ELF-1 (cell line): ENCODE results near the gene TTC33.
"Not testable (repeated sequence)": the region's sequence is repeated elsewhere in the genome, so short reads cannot be mapped to it uniquely, and the experiment has no call there.

ENCODE experiments used
- DNase-seq: peaks from one replicate; pipeline ENCODE4 v3.0.0-alpha.2; 2016; ENCODE audit warnings: low read depth, low spot score

Gene TTC33, protein sequence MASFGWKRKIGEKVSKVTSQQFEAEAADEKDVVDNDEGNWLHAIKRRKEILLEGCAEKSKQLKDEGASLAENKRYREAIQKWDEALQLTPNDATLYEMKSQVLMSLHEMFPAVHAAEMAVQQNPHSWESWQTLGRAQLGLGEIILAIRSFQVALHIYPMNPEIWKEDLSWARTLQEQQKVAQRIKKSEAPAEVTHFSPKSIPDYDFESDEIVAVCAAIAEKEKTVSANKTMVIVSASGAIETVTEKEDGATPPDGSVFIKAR

GRCh38 chr5:40755407-40756365 is at the start of gene TTC33:
TSS of gene TTC33 (minus strand) at chr5:40755961. CDS start at chr5:40747018, 8,943 bp downstream.
- DNase-seq = peak; percentile 98

DNA sequence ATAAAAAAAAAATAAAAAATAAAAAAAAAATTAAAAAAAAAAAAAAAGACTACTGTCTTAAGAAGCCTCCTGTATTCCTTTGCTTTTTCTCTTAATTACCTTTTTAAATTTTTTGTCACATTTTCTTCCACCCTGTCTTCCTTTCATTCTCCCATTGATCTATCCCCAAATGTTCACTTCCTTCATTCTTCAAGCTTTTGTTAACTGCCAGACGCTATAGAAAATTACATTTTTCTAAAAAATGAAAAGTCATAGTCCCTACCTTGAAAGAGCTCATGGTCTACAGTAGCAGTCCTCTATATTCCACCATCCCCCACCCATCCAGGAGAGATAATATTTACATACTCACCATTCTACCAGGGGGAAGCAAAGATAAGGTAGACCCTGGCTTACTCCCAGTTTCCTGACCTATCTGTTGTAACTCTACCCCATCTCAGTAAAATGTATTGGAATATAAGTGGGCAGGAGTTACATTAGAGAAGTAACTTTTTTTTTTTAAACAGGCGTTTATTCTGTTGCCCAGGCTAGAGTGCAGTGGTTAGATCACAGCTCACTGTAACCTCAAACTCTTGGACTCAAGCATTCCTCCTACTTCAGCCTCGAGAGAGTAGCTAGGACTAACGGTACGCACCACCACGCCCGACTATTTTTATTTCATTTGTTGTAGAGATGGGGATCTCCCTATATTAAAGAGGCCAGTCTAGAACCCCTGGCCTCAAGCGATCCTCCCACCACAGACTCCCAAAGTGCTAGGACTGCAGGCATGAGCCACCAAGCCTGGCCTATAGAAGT is 46.2 kb upstream of the TTC33 start:
- DNase-seq = no peak

GRCh38 chr5:40799258-40799657 is 43.5 kb upstream of the TTC33 start:
- no peak for DNase-seq

DNA sequence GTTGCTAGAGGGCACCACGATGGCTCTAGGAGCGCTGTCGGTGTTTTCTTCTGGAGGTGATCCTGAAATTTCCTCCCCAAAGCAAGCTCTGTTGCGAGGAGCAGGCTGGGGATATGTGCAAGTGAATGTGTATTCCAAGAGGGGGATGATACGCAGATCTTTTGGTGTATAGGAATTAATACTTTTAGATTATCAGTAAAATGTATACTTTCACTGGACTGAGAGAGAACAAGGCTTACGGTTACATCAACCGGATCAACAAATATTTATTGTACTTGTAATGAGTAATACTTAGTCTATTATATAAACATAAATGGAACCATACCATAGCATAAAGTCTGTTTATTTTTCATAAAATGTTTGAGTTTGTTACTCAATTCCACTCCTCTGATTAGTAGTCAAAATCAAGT is 43.0 kb upstream of the TTC33 start:
- DNase-seq = no peak

DNA sequence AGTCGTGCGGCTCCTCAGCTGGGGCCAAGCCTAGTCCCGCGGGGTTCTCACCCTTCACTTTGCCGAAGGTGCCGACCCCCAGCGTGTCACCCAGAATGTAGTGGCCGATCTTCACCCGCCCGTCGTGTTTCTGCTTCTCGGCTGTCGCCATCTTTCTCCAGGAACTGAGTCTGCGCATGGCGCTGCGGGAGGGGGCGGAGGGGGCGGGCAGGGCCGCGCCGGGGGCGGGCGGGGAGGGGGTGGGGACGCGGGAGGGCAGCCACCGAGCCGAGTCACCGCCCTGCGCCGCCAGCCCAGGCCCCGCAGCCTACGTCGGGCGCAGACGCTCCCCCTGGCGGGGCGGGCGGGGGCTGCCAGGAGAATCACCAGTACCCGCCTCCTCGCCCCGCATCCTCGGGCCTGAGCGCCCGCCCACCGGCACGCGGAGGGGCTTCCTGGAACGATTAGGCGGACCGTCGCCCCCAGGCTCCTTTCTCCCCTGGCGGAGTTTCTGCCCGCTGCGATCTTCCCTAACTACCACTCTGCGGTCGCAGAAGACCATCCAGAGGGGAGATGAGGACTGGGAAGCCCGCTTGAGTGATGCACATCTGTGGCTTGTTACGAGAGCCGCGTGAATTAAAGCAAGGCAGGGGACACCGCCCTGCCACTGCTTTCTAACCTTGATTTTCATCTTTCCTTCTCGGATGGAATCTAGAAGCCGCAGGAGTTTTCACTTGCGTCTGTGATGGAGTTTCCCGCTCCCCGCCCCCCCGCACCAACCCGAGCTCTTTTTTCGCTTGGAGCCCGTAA is 42.4 kb upstream of the TTC33 start, which contains the start of gene PRKAA1:
Gene PRKAA1, minus strand, starts transcription at position 363 of the 789 bp plus-strand sequence. Its CDS starts 185 bp downstream, at position 178.
- DNase-seq = peak; percentile 96

GRCh38 chr5:40797273-40798011 is 41.7 kb upstream of the TTC33 start:
- peak; percentile 87 for DNase-seq

GRCh38 chr5:40796487-40796889 is 40.7 kb upstream of the TTC33 start:
- DNase-seq = no peak

DNA sequence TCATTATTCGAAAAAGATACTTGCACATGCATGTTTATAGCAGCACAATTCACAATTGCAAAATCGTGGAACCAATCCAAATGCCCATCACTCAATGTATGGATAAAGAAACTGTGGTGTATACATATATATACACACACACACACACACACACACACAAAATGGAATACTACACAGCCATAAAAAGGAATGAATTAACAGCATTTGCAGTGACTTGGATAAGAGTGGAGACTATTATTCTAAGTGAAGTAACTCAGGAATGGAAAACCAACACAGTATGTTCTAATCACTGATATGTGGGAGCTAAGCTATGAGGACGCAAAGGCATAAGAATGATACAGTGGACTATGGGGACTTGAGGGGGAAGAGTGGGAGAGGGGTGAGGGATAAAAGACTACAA is 39.1 kb upstream of the TTC33 start:
- DNase-seq = not testable (repeated sequence)

DNA sequence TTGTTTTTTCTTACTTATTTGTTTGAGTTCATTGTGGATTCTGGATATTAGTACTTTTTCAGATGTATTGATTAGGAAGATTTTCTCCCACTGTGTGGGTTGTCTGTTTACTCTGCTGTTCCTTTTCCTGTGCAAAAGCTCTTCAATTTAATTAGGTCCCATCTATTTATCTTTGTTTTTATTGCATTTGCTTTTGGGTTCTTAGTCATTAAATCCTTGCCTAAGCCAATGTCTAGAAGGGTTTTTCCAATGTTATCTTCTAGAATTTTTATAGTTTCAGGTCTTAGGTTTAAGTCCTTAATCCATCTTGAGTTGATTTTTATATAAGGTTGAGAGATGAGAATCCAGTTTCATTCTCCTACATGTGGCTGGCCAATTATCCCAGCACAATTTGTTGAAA is 38.6 kb upstream of the TTC33 start:
- DNase-seq = not testable (repeated sequence)

- DNase-seq = not testable (repeated sequence)
These were observed 36.9 kb upstream of the TTC33 start for GRCh38 chr5:40792691-40793090.

DNA sequence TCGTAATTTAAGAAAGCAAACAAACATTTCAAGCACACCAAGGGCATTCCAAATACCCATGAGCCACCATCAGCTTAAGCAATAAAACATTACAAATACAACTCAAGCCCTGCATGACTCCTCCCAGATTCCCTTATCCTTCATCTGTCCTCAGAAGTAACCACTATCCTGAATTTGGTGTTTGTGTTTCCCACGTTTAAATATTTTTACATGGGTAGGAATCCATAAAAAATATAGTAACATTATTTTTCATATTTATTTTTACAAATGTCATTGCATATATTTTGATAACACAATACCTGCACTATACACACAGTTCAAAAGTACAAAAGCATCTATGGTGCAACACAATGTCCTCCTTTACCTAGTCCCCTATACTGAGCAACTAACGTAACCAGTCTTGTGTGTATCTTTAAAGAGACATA is 36.0 kb upstream of the TTC33 start:
- no peak for DNase-seq

DNA sequence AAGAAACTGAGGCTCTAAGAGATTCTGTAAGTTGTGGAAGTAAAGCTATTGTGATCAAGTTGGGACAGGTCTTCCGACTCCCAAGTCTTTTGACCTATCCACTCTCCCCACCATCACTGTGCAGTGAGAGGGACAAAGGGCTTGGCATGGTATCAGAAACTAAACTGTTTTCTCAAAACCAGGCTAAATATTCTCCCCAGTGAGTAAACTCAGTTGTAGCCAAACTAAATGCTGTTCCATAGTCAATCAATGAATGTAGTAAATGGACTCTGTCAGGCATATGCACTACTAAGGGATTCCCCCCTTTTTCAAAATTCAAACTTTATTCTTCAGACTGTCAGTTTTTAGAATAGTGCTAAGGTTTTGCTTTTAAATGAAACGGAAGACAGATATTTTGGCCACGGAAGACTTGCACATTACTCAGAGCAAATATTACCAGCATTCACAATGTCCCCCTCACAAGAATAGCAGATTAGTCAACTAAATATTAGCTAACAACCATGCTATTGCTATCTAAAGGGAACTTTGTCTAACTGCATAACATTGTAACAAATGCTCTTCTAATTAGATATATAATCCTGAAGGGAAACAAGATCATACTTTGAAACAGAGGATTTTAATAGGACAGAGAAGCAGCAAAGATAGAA is 35.3 kb upstream of the TTC33 start:
- DNase-seq = no peak

- DNase-seq = not testable (repeated sequence)
These were observed 33.2 kb upstream of the TTC33 start for GRCh38 chr5:40788941-40789340.

GRCh38 chr5:40787986-40788385 is 32.2 kb upstream of the TTC33 start:
- no peak for DNase-seq

DNA sequence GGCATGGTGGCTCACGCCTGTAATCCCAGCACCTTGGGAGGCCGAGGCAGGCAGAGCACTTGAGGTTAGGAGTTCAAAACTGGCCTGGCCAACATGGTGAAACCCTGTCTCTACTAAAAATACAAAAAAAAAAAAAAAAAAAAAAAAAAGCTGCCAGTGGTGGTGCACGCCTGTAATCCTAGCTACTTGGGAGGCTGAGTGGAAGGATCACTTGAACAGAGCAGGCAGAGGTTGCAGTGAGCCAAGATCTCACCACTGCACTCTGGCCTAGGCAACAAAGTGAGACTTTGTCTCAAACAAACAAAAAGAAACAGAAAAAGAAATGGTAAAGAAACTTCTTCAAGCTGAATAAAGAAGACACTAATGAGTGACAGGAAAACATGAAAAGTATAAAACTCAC is 30.9 kb upstream of the TTC33 start:
- not testable (repeated sequence) for DNase-seq

DNA sequence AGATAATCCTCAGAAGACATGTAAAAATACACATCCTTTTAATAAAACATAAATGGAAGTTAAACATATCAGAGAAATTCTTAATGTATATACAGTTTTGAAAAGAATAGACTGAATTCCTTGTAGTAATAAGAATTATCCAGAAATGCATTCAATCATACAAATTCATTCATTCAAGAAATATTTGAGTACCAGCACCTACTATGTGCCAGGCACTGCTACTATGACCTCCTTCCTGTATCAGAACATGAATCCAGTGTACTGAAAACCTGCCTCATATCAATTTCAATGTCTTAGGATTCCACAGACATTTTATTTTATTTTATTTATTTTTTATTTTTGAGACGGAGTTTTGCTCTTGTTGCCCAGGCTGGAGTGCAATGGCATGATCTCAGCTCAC is 29.2 kb upstream of the TTC33 start:
- no peak for DNase-seq

DNA sequence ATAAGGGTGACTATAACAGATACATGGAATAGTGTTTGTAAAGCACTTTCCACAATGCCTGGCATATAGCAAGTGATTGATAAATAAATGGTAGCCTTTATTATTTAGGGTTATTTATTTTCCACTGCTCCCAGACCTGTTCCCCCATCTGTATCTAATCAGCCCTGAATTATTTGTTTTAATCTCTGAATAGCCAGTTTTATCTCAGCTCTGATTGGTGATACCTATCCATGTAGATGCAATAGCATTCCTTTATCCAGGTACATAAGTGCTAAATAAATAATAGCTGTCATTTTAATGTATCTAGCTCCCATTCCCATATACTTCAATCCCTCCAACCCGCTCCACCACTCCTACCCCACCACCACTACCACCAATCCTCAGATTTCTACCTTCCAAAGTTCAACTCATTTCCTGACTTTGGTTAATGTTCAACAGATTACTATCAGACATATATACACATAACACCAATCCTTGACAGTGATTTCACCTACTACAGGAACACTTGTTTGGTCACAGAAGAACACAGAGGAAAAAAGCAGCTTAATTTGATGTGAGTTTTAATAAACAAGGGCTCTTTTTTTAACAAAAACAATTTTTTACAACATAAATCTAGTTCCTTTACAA is 28.4 kb upstream of the TTC33 start:
- DNase-seq = no peak

DNA sequence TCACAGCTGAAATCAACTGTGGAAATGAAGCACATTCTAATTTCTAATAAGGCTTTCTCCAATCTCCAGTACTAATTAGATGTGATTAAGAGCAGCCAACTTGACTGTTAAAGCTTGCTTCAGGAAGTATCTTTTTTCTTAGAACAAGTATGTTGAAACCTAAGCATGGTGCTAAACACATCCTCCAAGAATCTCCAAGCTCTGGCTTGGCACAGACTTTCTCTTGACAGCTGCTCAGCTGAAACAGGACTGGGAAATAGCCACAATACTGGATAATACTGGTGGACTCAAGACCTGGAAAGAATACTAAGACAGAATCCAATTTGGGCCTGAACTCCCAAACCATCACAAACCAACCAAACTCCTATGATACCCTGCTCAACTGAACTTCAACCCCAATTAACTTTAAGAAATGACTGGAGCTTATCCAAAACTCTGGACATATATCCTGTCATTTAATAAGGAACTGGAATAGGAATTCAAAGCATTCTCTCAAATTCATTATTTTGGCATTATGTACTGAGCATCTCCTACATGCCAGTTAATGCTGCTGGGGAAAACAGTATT is 26.2 kb upstream of the TTC33 start:
- no peak for DNase-seq

GRCh38 chr5:40780858-40781257 is 25.1 kb upstream of the TTC33 start:
- no peak for DNase-seq
